T-helper 2 cell treated with Interferon-gamma antibody and Interleukin-4, amounts not matched to agents 5 μg/mL and 100 μg/mL, for 36 hours (primary cell): Measurements from ENCODE around the gene FCN2.

Experiments
- DNase-seq: peaks from one replicate; pipeline ENCODE4 v3.0.0; 2021; ENCODE audit warnings: low spot score
- H3K27ac Mint-ChIP-seq: one replicate; pipeline ENCODE4 v1.8.0; 2021; ENCODE audit warnings: mild to moderate bottlenecking, mixed read lengths
- H3K27me3 Mint-ChIP-seq: one replicate; pipeline ENCODE4 v1.8.0; 2021; ENCODE audit warnings: low read depth, mixed read lengths
- H3K36me3 Mint-ChIP-seq: one replicate; pipeline ENCODE4 v1.8.0; 2021; ENCODE audit warnings: low read depth, mixed read lengths
- H3K4me1 Mint-ChIP-seq: one replicate; pipeline ENCODE4 v1.8.0; 2021; ENCODE audit warnings: low read depth, mixed read lengths
- H3K4me3 Mint-ChIP-seq: one replicate; pipeline ENCODE4 v1.8.0; 2022; ENCODE audit warnings: mild to moderate bottlenecking, moderate library complexity, mixed read lengths
- H3K9me3 Mint-ChIP-seq: one replicate; pipeline ENCODE4 v1.8.0; 2021; ENCODE audit warnings: mixed read lengths

Gene FCN2

GRCh38 chr9:134840511-134840910 lies 40.1 kb upstream of the FCN2 start:
- H3K27ac Mint-ChIP-seq = no peak overlapping the region
- H3K4me1 Mint-ChIP-seq = no peaks in the 10 kb centered on the region
- no peaks in the 10 kb centered on the region for H3K36me3 Mint-ChIP-seq
- DNase-seq = no peak
- no peaks in the 10 kb centered on the region for H3K9me3 Mint-ChIP-seq
- H3K4me3 Mint-ChIP-seq = no peak overlapping the region
- no peaks in the 10 kb centered on the region for H3K27me3 Mint-ChIP-seq

- Mint-ChIP-seq H3K4me1 (no peaks in the 10 kb centered on the region), H3K4me3 (no peak overlapping the region), H3K9me3 (no peaks in the 10 kb centered on the region), H3K27me3 (no peaks in the 10 kb centered on the region), H3K27ac (no peak overlapping the region), H3K36me3 (no peaks in the 10 kb centered on the region)
- DNase-seq = no peak
Observed at GRCh38 chr9:134841180-134841904, 39.3 kb upstream of the FCN2 start.

- no peaks in the 10 kb centered on the region for H3K4me1 Mint-ChIP-seq
- H3K36me3 Mint-ChIP-seq = no peaks in the 10 kb centered on the region
- no peak overlapping the region for H3K27ac Mint-ChIP-seq
- H3K4me3 Mint-ChIP-seq = no peak overlapping the region
- DNase-seq = no peak
- no peaks in the 10 kb centered on the region for H3K27me3 Mint-ChIP-seq
- H3K9me3 Mint-ChIP-seq = no peaks in the 10 kb centered on the region
Observed at GRCh38 chr9:134842321-134842720, 38.3 kb upstream of the FCN2 start.

GRCh38 chr9:134843740-134844139 lies 36.9 kb upstream of the FCN2 start:
- H3K27ac Mint-ChIP-seq = no peak overlapping the region
- H3K4me3 Mint-ChIP-seq = no peak overlapping the region
- H3K36me3 Mint-ChIP-seq = no peaks in the 10 kb centered on the region
- H3K27me3 Mint-ChIP-seq = no peaks in the 10 kb centered on the region
- no peaks in the 10 kb centered on the region for H3K9me3 Mint-ChIP-seq
- no peak for DNase-seq
- H3K4me1 Mint-ChIP-seq = no peaks in the 10 kb centered on the region

- Mint-ChIP-seq H3K9me3 (no peaks in the 10 kb centered on the region), H3K4me1 (no peaks in the 10 kb centered on the region), H3K27me3 (no peaks in the 10 kb centered on the region), H3K27ac (no peak overlapping the region), H3K36me3 (no peaks in the 10 kb centered on the region), H3K4me3 (no peak overlapping the region)
- no peak for DNase-seq
Observed at GRCh38 chr9:134844821-134845220, 35.8 kb upstream of the FCN2 start.

GRCh38 chr9:134846187-134846586 lies 34.4 kb upstream of the FCN2 start:
- no peaks in the 10 kb centered on the region for H3K27me3 Mint-ChIP-seq
- no peaks in the 10 kb centered on the region for H3K4me1 Mint-ChIP-seq
- DNase-seq = no peak
- H3K36me3 Mint-ChIP-seq = no peaks in the 10 kb centered on the region
- no peaks in the 10 kb centered on the region for H3K9me3 Mint-ChIP-seq
- no peak overlapping the region for H3K4me3 Mint-ChIP-seq
- no peak overlapping the region for H3K27ac Mint-ChIP-seq

GRCh38 chr9:134846699-134847098 lies 33.9 kb upstream of the FCN2 start:
- no peaks in the 10 kb centered on the region for H3K27me3 Mint-ChIP-seq
- no peak for DNase-seq
- no peak overlapping the region for H3K4me3 Mint-ChIP-seq
- H3K36me3 Mint-ChIP-seq = no peaks in the 10 kb centered on the region
- no peaks in the 10 kb centered on the region for H3K4me1 Mint-ChIP-seq
- H3K27ac Mint-ChIP-seq = no peak overlapping the region
- no peaks in the 10 kb centered on the region for H3K9me3 Mint-ChIP-seq

- Mint-ChIP-seq H3K36me3 (no peaks in the 10 kb centered on the region), H3K9me3 (no peaks in the 10 kb centered on the region)
Observed at GRCh38 chr9:134847138-134847537, 33.5 kb upstream of the FCN2 start.

GRCh38 chr9:134847752-134848432 lies 32.7 kb upstream of the FCN2 start:
- no peaks in the 10 kb centered on the region for H3K36me3 Mint-ChIP-seq
- no peaks in the 10 kb centered on the region for H3K9me3 Mint-ChIP-seq
- no peak for DNase-seq
- no peaks in the 10 kb centered on the region for H3K4me1 Mint-ChIP-seq
- H3K27me3 Mint-ChIP-seq = no peaks in the 10 kb centered on the region
- H3K4me3 Mint-ChIP-seq = no peak overlapping the region
- no peak overlapping the region for H3K27ac Mint-ChIP-seq

More at GRCh38 chr9:134847138-134847537, 33.5 kb upstream of the FCN2 start:
- no peaks in the 10 kb centered on the region for H3K4me1 Mint-ChIP-seq
- H3K27ac Mint-ChIP-seq = no peak overlapping the region
- no peak for DNase-seq
- no peak overlapping the region for H3K4me3 Mint-ChIP-seq
- no peaks in the 10 kb centered on the region for H3K27me3 Mint-ChIP-seq

- no peak overlapping the region for H3K27ac Mint-ChIP-seq
- H3K4me1 Mint-ChIP-seq = no peaks in the 10 kb centered on the region
- H3K9me3 Mint-ChIP-seq = no peaks in the 10 kb centered on the region
- H3K36me3 Mint-ChIP-seq = no peaks in the 10 kb centered on the region
- H3K27me3 Mint-ChIP-seq = no peaks in the 10 kb centered on the region
- no peak overlapping the region for H3K4me3 Mint-ChIP-seq
- no peak for DNase-seq
Observed at GRCh38 chr9:134848504-134848903, 32.1 kb upstream of the FCN2 start.

GRCh38 chr9:134850611-134851010 lies 30.0 kb upstream of the FCN2 start:
- DNase-seq = no peak
- Mint-ChIP-seq H3K4me1 (no peaks in the 10 kb centered on the region), H3K27me3 (no peaks in the 10 kb centered on the region), H3K4me3 (no peak overlapping the region), H3K36me3 (no peaks in the 10 kb centered on the region), H3K27ac (no peak overlapping the region), H3K9me3 (no peaks in the 10 kb centered on the region)

- Mint-ChIP-seq H3K9me3 (no peaks in the 10 kb centered on the region), H3K27ac (no peak overlapping the region), H3K4me3 (no peak overlapping the region), H3K4me1 (no peaks in the 10 kb centered on the region), H3K27me3 (no peaks in the 10 kb centered on the region), H3K36me3 (no peaks in the 10 kb centered on the region)
- DNase-seq = no peak
Observed at GRCh38 chr9:134851020-134851419, 29.6 kb upstream of the FCN2 start.

GRCh38 chr9:134852906-134853654 lies 27.5 kb upstream of the FCN2 start:
- H3K36me3 Mint-ChIP-seq = no peaks in the 10 kb centered on the region
- peaks cover 2% of the 10 kb centered on the region for H3K27me3 Mint-ChIP-seq
- H3K4me3 Mint-ChIP-seq = no peak overlapping the region
- no peak overlapping the region for H3K27ac Mint-ChIP-seq
- H3K4me1 Mint-ChIP-seq = no peaks in the 10 kb centered on the region
- no peak for DNase-seq
- no peaks in the 10 kb centered on the region for H3K9me3 Mint-ChIP-seq

- Mint-ChIP-seq H3K4me3 (no peak overlapping the region), H3K36me3 (no peaks in the 10 kb centered on the region), H3K27ac (no peak overlapping the region), H3K27me3 (peaks cover 2% of the 10 kb centered on the region), H3K4me1 (no peaks in the 10 kb centered on the region), H3K9me3 (no peaks in the 10 kb centered on the region)
- no peak for DNase-seq
Observed at GRCh38 chr9:134853893-134854292, 26.7 kb upstream of the FCN2 start.
